Panc1 (cell line): ENCODE data around the gene CSTF3. TPM values are rescaled to one million over a fixed set of nuclear protein-coding genes. Genes with fewer than 3 reads are reported as not detected.

Source experiments
- ATAC-seq: fragments of 200-7000 bp; cut with Tn5 transposase; 2 replicates; pipeline ENCODE4 v1.9.1; 2020; ENCODE audit warnings: mild to moderate bottlenecking, moderate library complexity
- BruUV-seq: library from RNA; stranded (reverse); fragments of 400-500 nt; replicated peaks from 2 replicates; lab custom pipeline; 2021; lab: Mats Ljungman, UMichigan
- CTCF ChIA-PET: fragments of 300-600 bp; sonication (Branson Sonifier 250); formaldehyde crosslinking; loops from one replicate; lab custom pipeline; 2022; ENCODE audit warnings: antibody characterized with exemption; lab: Charles Lee
- POLR2A ChIA-PET: fragments of 300-600 bp; sonication (Branson Sonifier 250); formaldehyde crosslinking; loops from one replicate; lab custom pipeline; 2022; ENCODE audit warnings: antibody characterized with exemption; lab: Charles Lee
- DNase-seq: peaks from one replicate; pipeline ENCODE4 v3.0.0-alpha.2; 2010; ENCODE audit warnings: low read depth, low spot score
- H3K27ac ChIP-seq: 2 replicates; pipeline ENCODE4 v1.5.1; 2011; ENCODE audit warnings: mild to moderate bottlenecking, low read length, inconsistent platforms
- H3K27me3 ChIP-seq: fragments of 200-500 bp; sonication (Bioruptor generic); 2 replicates; pipeline ENCODE4 v1.6.0; 2014; ENCODE audit warnings: low read length, inconsistent platforms; ENCODE audit not compliant: control insufficient read depth, insufficient read depth
- H3K36me3 ChIP-seq: fragments of 200-500 bp; sonication (Bioruptor generic); 2 replicates; pipeline ENCODE4 v1.5.1; 2014; ENCODE audit warnings: inconsistent platforms, mild to moderate bottlenecking, low read length, moderate library complexity; ENCODE audit not compliant: control insufficient read depth, insufficient read depth
- H3K4me1 ChIP-seq: 2 replicates; pipeline ENCODE4 v1.5.1; 2011; ENCODE audit warnings: inconsistent platforms, mild to moderate bottlenecking, low read length, moderate library complexity; ENCODE audit not compliant: control insufficient read depth, insufficient read depth
- H3K4me3 ChIP-seq, 2 experiments: 2 replicates each; pipeline ENCODE4 v1.5.1; 2011 to 2012; ENCODE audit warnings: low read depth in 2 of 2, low read length in 2 of 2, mild to moderate bottlenecking in 2 of 2, inconsistent platforms in 1 of 2, moderate library complexity in 1 of 2
- H3K9me3 ChIP-seq: fragments of 200-500 bp; sonication (Bioruptor generic); 2 replicates; pipeline ENCODE4 v1.5.1; 2014; ENCODE audit warnings: low read depth, mild to moderate bottlenecking, inconsistent platforms, low read length, moderate library complexity; ENCODE audit not compliant: control insufficient read depth, insufficient read depth
- POLR2AphosphoS5 ChIP-seq: IDR thresholded peaks from 2 replicates; pipeline ENCODE4 v1.6.1; 2012; ENCODE audit warnings: mild to moderate bottlenecking, low read depth, low read length, moderate library complexity
- REST ChIP-seq, 2 experiments: IDR thresholded peaks; 2 replicates each; pipeline ENCODE4 v1.6.1; 2011 to 2012; ENCODE audit warnings: low read depth in 2 of 2, control low read depth in 1 of 2, low read length in 1 of 2, mild to moderate bottlenecking in 1 of 2, moderate library complexity in 1 of 2; ENCODE audit not compliant: insufficient read depth in 1 of 2
- SIN3A ChIP-seq: IDR thresholded peaks from 2 replicates; pipeline ENCODE4 v1.6.1; 2012; ENCODE audit warnings: low read depth, mild to moderate bottlenecking, low read length, moderate library complexity, borderline replicate concordance; ENCODE audit not compliant: insufficient read depth
- TCF7L2 ChIP-seq: IDR thresholded peaks from 2 replicates; pipeline ENCODE4 v1.6.1; 2011; ENCODE audit warnings: mild to moderate bottlenecking, low read depth, low read length, inconsistent platforms
- in situ Hi-C: cut with HindIII; loops from 2 replicates; pipeline ENCODE4 v1.10.0; 2016; ENCODE audit warnings: low sequenced_read_pairs, low pct_unique_long_range_greater_than_20kb
- intact Hi-C: fragments of 100-400 bp; cut with micrococcal nuclease; formaldehyde crosslinking; loops from one replicate; pipeline ENCODE4 v1.10.0; 2022; ENCODE audit not compliant: unreplicated experiment
- total RNA-seq: library from RNA; stranded (reverse); gene quantifications from one replicate; pipeline ENCODE4 v1.2.1, GENCODE V29; 2021; ENCODE audit not compliant: unreplicated experiment
- TF ChIP-seq, protein P1 (sequence below): fragments of 450-650 bp; IDR thresholded peaks from 2 replicates; pipeline ENCODE4 v1.5.1; 2017; ENCODE audit warnings: mild to moderate bottlenecking

CSTF3 gene
- total RNA-seq, 1 experiment from 2014 or later: 29.8 TPM

DNA sequence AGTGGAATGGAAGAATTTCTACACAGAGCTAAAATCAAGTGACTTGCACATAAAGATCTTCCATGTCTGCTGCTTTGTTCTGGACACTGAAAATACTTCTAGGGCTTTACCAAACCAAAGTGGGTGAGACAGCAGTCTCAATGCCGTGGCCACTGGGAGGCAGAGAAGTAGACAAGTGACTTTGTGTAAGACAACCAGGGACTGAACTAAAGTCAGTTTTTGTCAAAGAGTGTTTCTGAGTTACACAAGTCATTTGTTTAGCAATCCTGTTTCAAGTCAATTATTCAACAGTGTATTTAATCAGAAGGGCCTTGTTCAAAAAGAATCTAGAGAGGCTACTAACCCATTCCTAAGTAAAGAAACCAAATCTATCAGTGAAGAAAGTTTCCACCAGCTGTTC is 75.3 kb downstream of the CSTF3 start:
- BruUV-seq: no TSS peak

DNA sequence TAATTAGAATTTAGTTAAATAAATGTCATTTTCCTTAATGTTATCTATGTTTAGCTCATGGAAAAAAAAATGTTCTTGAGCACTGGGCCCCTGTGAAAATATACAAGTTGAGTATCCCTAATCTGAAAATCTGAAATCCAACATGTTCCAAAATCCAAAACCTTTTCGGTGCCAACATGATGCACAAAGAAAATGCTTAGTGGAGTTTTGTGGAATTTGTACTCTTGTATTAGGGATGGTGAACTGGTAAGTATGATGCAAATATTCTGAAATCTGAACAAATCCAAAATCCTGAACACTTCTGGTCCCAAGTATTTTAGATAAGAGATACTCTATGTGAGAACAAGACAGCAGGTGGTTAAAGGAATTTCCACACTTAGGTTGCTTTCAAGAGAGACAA is 77.4 kb downstream of the CSTF3 start:
- TF ChIP-seq TCF7L2 (no peak), REST (IDR thresholded peaks at IDR 0.05; ENCODE audit: insufficient read depth in 1 of 2, low read depth in 2 of 2, low read length in 1 of 2) (no peak)
- TF ChIP-seq, protein P1, sequence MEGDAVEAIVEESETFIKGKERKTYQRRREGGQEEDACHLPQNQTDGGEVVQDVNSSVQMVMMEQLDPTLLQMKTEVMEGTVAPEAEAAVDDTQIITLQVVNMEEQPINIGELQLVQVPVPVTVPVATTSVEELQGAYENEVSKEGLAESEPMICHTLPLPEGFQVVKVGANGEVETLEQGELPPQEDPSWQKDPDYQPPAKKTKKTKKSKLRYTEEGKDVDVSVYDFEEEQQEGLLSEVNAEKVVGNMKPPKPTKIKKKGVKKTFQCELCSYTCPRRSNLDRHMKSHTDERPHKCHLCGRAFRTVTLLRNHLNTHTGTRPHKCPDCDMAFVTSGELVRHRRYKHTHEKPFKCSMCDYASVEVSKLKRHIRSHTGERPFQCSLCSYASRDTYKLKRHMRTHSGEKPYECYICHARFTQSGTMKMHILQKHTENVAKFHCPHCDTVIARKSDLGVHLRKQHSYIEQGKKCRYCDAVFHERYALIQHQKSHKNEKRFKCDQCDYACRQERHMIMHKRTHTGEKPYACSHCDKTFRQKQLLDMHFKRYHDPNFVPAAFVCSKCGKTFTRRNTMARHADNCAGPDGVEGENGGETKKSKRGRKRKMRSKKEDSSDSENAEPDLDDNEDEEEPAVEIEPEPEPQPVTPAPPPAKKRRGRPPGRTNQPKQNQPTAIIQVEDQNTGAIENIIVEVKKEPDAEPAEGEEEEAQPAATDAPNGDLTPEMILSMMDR: no peak
- intact Hi-C loops (no loop called here), in situ Hi-C loops (no loop called here)
- no peaks in the 10 kb centered on the region for H3K27me3 ChIP-seq
- BruUV-seq: no TSS peak
- ATAC-seq: no peak
- POLR2A ChIA-PET: no interaction called here
- DNase-seq: no peak
- H3K36me3 ChIP-seq: no peaks in the 10 kb centered on the region; the same call in 1 of the 2 replicates
- H3K4me1 ChIP-seq: no peaks in the 10 kb centered on the region
- H3K27ac ChIP-seq: no peak overlapping the region
- H3K4me3 ChIP-seq: no peak overlapping the region
- H3K9me3 ChIP-seq: no peaks in the 10 kb centered on the region
- CTCF ChIA-PET: no interaction called here

More for the DNA sequence above, 75.3 kb downstream of the CSTF3 start:
- ChIA-PET POLR2A (no interaction called here), CTCF (no interaction called here)
- Histone ChIP-seq H3K36me3 (no peaks in the 10 kb centered on the region; the same call in 1 of the 2 replicates), H3K27me3 (no peaks in the 10 kb centered on the region), H3K9me3 (no peaks in the 10 kb centered on the region), H3K27ac (no peak overlapping the region), H3K4me3 (no peak overlapping the region), H3K4me1 (no peaks in the 10 kb centered on the region)
- intact Hi-C loops (no loop called here), in situ Hi-C loops (no loop called here)
- DNase-seq (no peak), ATAC-seq (no peak)
- no peak for TF ChIP-seq POLR2AphosphoS5
- TF ChIP-seq REST (IDR thresholded peaks at IDR 0.05; ENCODE audit: insufficient read depth in 1 of 2, low read depth in 2 of 2, low read length in 1 of 2): no peak
- TF ChIP-seq, protein P1: no peak
- no peak for TF ChIP-seq TCF7L2
- no peak for TF ChIP-seq SIN3A
